Measurements from ENCODE around the gene TMPRSS13. TPM values are rescaled to one million over a fixed set of nuclear protein-coding genes. Genes with fewer than 3 reads are reported as not detected.

The TMPRSS13 gene
- total RNA-seq, 4 donors from 2014 or later = 0.13 to 0.67 (median 0.31) TPM; not detected in 1

GRCh38 chr11:117912497-117912896 is 16.7 kb downstream of the TMPRSS13 start:
- no peak for TF ChIP-seq CTCF (IDR thresholded peaks at IDR 0.05)
- TF ChIP-seq POLR2A (IDR thresholded peaks at IDR 0.05) = no peak
- no peak for TF ChIP-seq POLR2AphosphoS5 (IDR thresholded peaks at IDR 0.05)
- TF ChIP-seq EP300 (IDR thresholded peaks at IDR 0.05) = no peak
- no peak overlapping the region for H3K27ac ChIP-seq
- 91 to 99% methylated on average over 5 to 7 of the region's 7 CpGs for WGBS, 2 donors (ENCODE audit: low coverage in 1 of 2)
- H3K9me3 ChIP-seq = no peaks in the 10 kb centered on the region
- H3K4me3 ChIP-seq = no peak overlapping the region
- H3K36me3 ChIP-seq = no peaks in the 10 kb centered on the region
- peaks cover 0 to 3% (median 2%) of the 10 kb centered on the region in 3 donors for H3K4me1 ChIP-seq
- H3K27me3 ChIP-seq = no peaks in the 10 kb centered on the region
- ATAC-seq = no peak

GRCh38 chr11:117911694-117912093 is 17.5 kb downstream of the TMPRSS13 start:
- H3K27me3 ChIP-seq = no peaks in the 10 kb centered on the region
- no peaks in the 10 kb centered on the region for H3K9me3 ChIP-seq
- WGBS, 2 donors (ENCODE audit: low coverage in 1 of 2) = no CpG with 5 or more reads among the region's 3 CpGs
- H3K4me1 ChIP-seq = peaks cover 0 to 10% (median 5%) of the 10 kb centered on the region in 3 donors
- no peak for ATAC-seq
- H3K36me3 ChIP-seq = no peaks in the 10 kb centered on the region
- no peak overlapping the region for H3K4me3 ChIP-seq
- no peak overlapping the region for H3K27ac ChIP-seq
- TF ChIP-seq EP300 (IDR thresholded peaks at IDR 0.05) (no peak), CTCF (IDR thresholded peaks at IDR 0.05) (no peak), POLR2AphosphoS5 (IDR thresholded peaks at IDR 0.05) (no peak), POLR2A (IDR thresholded peaks at IDR 0.05) (no peak)

GRCh38 chr11:117910941-117911655 is 18.1 kb downstream of the TMPRSS13 start:
- no peaks in the 10 kb centered on the region for H3K9me3 ChIP-seq
- H3K27me3 ChIP-seq = no peaks in the 10 kb centered on the region
- no peak overlapping the region for H3K4me3 ChIP-seq
- TF ChIP-seq POLR2A (IDR thresholded peaks at IDR 0.05) = no peak
- no peak for TF ChIP-seq EP300 (IDR thresholded peaks at IDR 0.05)
- no peak for TF ChIP-seq CTCF (IDR thresholded peaks at IDR 0.05)
- TF ChIP-seq POLR2AphosphoS5 (IDR thresholded peaks at IDR 0.05) = no peak
- no peak overlapping the region for H3K27ac ChIP-seq
- ATAC-seq = no peak
- no peaks in the 10 kb centered on the region for H3K36me3 ChIP-seq
- 74 to 80% methylated on average over 4 to 6 of the region's 12 CpGs for WGBS, 2 donors (ENCODE audit: low coverage in 1 of 2)
- H3K4me1 ChIP-seq = peaks cover 0 to 10% (median 5%) of the 10 kb centered on the region in 3 donors

- H3K9me3 ChIP-seq = no peaks in the 10 kb centered on the region
- peaks cover 0 to 10% (median 5%) of the 10 kb centered on the region in 3 donors for H3K4me1 ChIP-seq
- H3K36me3 ChIP-seq = no peaks in the 10 kb centered on the region
- no peaks in the 10 kb centered on the region for H3K27me3 ChIP-seq
- no peak overlapping the region for H3K27ac ChIP-seq
- TF ChIP-seq POLR2A (IDR thresholded peaks at IDR 0.05) (no peak), CTCF (IDR thresholded peaks at IDR 0.05) (no peak), POLR2AphosphoS5 (IDR thresholded peaks at IDR 0.05) (no peak), EP300 (IDR thresholded peaks at IDR 0.05) (no peak)
- ATAC-seq = no peak
- H3K4me3 ChIP-seq = no peak overlapping the region
- WGBS, 2 donors (ENCODE audit: low coverage in 1 of 2) = 60 to 64% methylated on average over 2 to 3 of the region's 4 CpGs
Measured at GRCh38 chr11:117910525-117910924, 18.7 kb downstream of the TMPRSS13 start.

Data from gastroesophageal sphincter (tissue), 4 donors.